ENCODE data around the gene AUTS2. TPM values are rescaled to one million over a fixed set of nuclear protein-coding genes. Genes with fewer than 3 reads are reported as not detected.
A peak's percentile ranks its signal among the peaks of the same experiment; 100 is the strongest.

The AUTS2 gene
- total RNA-seq, 1 experiment from 2014 or later: 42.1 TPM

- DNase-seq (ENCODE audit: low spot score): peak; percentile 71
- no TSS peak for BruUV-seq (replicated peaks)
- no peak overlapping the region for H3K27ac ChIP-seq (ENCODE audit: low read depth, low read length, poor library complexity, severe bottlenecking)
- no peak overlapping the region for H3K4me3 ChIP-seq (ENCODE audit: low read depth, low read length, poor library complexity, severe bottlenecking)
- peaks cover 13% of the 10 kb centered on the region for H3K4me1 ChIP-seq (ENCODE audit: insufficient read depth, low read length, poor library complexity, severe bottlenecking)
- TF ChIP-seq, protein P1, sequence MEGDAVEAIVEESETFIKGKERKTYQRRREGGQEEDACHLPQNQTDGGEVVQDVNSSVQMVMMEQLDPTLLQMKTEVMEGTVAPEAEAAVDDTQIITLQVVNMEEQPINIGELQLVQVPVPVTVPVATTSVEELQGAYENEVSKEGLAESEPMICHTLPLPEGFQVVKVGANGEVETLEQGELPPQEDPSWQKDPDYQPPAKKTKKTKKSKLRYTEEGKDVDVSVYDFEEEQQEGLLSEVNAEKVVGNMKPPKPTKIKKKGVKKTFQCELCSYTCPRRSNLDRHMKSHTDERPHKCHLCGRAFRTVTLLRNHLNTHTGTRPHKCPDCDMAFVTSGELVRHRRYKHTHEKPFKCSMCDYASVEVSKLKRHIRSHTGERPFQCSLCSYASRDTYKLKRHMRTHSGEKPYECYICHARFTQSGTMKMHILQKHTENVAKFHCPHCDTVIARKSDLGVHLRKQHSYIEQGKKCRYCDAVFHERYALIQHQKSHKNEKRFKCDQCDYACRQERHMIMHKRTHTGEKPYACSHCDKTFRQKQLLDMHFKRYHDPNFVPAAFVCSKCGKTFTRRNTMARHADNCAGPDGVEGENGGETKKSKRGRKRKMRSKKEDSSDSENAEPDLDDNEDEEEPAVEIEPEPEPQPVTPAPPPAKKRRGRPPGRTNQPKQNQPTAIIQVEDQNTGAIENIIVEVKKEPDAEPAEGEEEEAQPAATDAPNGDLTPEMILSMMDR (conservative IDR thresholded peaks at IDR 0.05; ENCODE audit: low read depth, low read length): no peak
- no peak for TF ChIP-seq EZH2 (IDR thresholded peaks at IDR 0.05; ENCODE audit: borderline replicate concordance, low read depth, low read length, poor library complexity, severe bottlenecking)
- H3K9me3 ChIP-seq (ENCODE audit: low read depth, low read length, poor library complexity, severe bottlenecking): peaks cover 7% of the 10 kb centered on the region
- no peaks in the 10 kb centered on the region for H3K27me3 ChIP-seq (replicated peaks; ENCODE audit: insufficient read depth, low read depth, low read length, poor library complexity)
- ChIA-PET CTCF (no interaction called here), POLR2A (ENCODE audit: low non-redundant PET) (no interaction called here)
- no peaks in the 10 kb centered on the region for H3K36me3 ChIP-seq (ENCODE audit: insufficient read depth, low read length, poor library complexity, severe bottlenecking)
- intact Hi-C loops (cut with micrococcal nuclease; ENCODE audit: unreplicated experiment): no loop called here
Observed at GRCh38 chr7:70082099-70082611, 483.9 kb downstream of the AUTS2 start.

GRCh38 chr7:70091362-70091761, 493.1 kb downstream of the AUTS2 start:
- peaks cover 35% of the 10 kb centered on the region for H3K27me3 ChIP-seq (replicated peaks; ENCODE audit: insufficient read depth, low read depth, low read length, poor library complexity)
- peaks cover 6% of the 10 kb centered on the region for H3K9me3 ChIP-seq (ENCODE audit: low read depth, low read length, poor library complexity, severe bottlenecking)
- no peak overlapping the region for H3K4me3 ChIP-seq (ENCODE audit: low read depth, low read length, poor library complexity, severe bottlenecking)
- H3K4me1 ChIP-seq (ENCODE audit: insufficient read depth, low read length, poor library complexity, severe bottlenecking): peaks cover 40% of the 10 kb centered on the region
- ChIA-PET POLR2A (ENCODE audit: low non-redundant PET) (no interaction called here), CTCF (no interaction called here)
- H3K27ac ChIP-seq (ENCODE audit: low read depth, low read length, poor library complexity, severe bottlenecking): no peak overlapping the region
- DNase-seq (ENCODE audit: low spot score): no peak
- no TSS peak for BruUV-seq (replicated peaks)
- no peaks in the 10 kb centered on the region for H3K36me3 ChIP-seq (ENCODE audit: insufficient read depth, low read length, poor library complexity, severe bottlenecking)
- TF ChIP-seq, protein P1 (conservative IDR thresholded peaks at IDR 0.05; ENCODE audit: low read depth, low read length): no peak
- TF ChIP-seq EZH2 (IDR thresholded peaks at IDR 0.05; ENCODE audit: borderline replicate concordance, low read depth, low read length, poor library complexity, severe bottlenecking): no peak
- intact Hi-C loops (cut with micrococcal nuclease; ENCODE audit: unreplicated experiment): loop anchor here (10.0 kb wide), 1 partner anchor 247 kb away; no protein-coding TSS in a partner anchor

DNA sequence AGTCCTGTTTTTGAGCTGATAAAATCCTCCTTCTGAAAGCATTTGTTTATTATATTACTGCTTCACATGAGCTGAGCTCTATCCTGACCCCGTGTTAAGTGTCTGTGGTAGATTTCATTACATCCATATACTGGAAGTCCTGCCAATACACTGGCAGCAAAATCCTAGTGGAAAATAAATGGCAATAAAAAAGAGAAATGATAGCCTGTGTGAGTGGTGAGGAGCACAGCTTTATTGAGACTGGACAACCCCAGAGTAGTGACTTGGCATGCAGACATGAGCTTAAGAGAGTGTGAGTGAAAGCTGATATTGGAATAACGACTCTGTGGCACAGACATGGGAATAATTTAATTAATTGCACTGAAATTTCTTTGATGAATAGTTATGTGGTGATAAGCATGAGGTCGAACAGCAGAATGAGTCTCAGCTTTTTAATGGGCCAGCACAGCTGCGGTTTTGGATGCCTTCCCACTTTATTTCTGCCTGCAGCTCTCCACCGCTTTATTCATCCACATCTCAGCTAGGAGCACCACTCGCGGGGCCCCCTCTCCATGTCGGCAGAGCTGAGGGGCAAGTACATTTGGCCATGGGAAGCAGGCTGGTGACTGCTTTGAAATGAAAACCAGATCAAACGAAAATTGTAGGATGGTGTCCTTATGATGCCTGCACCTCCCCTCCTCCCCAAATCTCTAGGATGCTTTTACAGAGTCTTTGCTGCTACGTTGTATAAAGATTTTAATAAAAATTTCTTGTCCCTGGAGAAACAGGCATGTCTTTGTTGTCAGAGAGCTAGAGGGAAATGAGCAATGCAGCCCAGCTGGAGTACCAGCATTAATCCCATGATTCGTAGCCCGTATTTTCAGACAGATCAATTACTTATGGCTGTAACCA, 494.3 kb downstream of the AUTS2 start:
- POLR2A ChIA-PET (ENCODE audit: low non-redundant PET): no interaction called here
- Histone ChIP-seq H3K4me1 (ENCODE audit: insufficient read depth, low read length, poor library complexity, severe bottlenecking) (peaks cover 49% of the 10 kb centered on the region), H3K36me3 (ENCODE audit: insufficient read depth, low read length, poor library complexity, severe bottlenecking) (no peaks in the 10 kb centered on the region), H3K27me3 (replicated peaks; ENCODE audit: insufficient read depth, low read depth, low read length, poor library complexity) (peaks cover 43% of the 10 kb centered on the region), H3K9me3 (ENCODE audit: low read depth, low read length, poor library complexity, severe bottlenecking) (no peaks in the 10 kb centered on the region), H3K27ac (ENCODE audit: low read depth, low read length, poor library complexity, severe bottlenecking) (no peak overlapping the region), H3K4me3 (ENCODE audit: low read depth, low read length, poor library complexity, severe bottlenecking) (peak overlapping the region; percentile 21)
- CTCF ChIA-PET: interaction anchor here (0.7 kb wide), 1 partner anchor 50 kb away, joined by 4 read pairs; no protein-coding TSS in a partner anchor
- BruUV-seq (replicated peaks): no TSS peak
- DNase-seq (ENCODE audit: low spot score): peak; percentile 86
- TF ChIP-seq, protein P1 (conservative IDR thresholded peaks at IDR 0.05; ENCODE audit: low read depth, low read length): no peak
- TF ChIP-seq EZH2 (IDR thresholded peaks at IDR 0.05; ENCODE audit: borderline replicate concordance, low read depth, low read length, poor library complexity, severe bottlenecking): no peak
- intact Hi-C loops (cut with micrococcal nuclease; ENCODE audit: unreplicated experiment): loop anchor here (10.0 kb wide), 1 partner anchor 248 kb away; no protein-coding TSS in a partner anchor

Data from A673 (cell line).